ENCODE data around the gene FAM181B. TPM values are rescaled to one million over a fixed set of nuclear protein-coding genes. Genes with fewer than 3 reads are reported as not detected.
"Not testable (repeated sequence)": the region's sequence is repeated elsewhere in the genome, so short reads cannot be mapped to it uniquely, and the experiment has no call there.

FAM181B gene
- total RNA-seq, 1 donor from 2014 or later = 0.81 TPM

DNA sequence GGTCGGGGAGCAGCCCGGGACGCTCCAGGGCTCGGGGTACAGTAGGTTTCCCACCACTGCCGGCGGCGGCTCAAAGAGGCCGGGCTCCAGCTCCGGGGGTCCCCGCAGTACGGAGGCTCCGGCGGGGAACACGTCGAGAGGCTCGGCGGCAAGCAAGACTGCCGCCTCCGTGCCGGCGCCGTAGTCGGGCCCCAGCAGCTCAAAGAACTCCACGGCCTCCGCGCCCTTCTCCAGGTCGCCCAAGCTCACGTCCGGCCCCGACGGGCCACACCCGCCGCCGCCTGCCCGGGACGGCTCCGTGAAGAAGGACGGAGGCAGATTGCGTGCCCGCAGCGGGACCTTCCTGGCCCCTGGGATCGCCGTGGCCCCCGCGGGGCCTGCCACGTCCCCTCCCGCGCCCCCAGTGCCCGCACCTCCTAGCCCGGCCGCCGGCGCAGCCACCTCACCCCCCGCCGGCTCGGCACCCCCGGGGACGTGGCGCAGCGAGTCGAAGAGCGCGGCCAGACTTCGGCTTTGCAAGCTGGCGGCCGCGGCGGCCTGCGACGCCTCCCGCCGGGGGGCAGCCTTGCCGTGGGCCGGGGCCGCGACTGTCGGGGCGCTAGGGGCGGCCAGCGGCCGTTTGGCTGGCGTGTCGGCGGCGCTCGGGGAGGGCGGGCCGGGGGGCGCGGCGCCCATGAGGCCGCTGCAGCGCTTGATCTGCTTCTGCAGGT lies 775 bp downstream of the FAM181B start:
- DNase-seq (ENCODE audit: low spot score) = no peak

DNA sequence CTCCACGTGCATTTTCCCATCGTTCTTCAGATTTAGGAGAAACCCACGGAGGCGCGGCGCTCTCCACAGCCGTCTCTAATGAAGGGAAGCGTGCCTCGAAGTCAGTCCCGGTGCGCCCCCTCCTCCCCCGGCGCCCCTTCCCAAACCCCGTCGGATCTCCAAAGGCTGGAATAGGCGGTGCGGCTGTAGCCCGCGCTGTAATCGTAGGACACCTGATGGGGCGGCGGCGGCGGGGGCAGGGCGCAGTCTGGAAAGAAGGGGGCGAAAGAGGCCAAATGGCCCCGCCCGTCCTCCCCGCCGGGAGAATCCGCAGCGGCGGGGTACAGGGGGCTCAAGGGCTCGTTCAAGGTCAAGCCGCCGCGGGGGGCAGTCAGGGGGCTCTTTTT lies 1.3 kb downstream of the FAM181B start:
- DNase-seq (ENCODE audit: low spot score) = no peak

DNA sequence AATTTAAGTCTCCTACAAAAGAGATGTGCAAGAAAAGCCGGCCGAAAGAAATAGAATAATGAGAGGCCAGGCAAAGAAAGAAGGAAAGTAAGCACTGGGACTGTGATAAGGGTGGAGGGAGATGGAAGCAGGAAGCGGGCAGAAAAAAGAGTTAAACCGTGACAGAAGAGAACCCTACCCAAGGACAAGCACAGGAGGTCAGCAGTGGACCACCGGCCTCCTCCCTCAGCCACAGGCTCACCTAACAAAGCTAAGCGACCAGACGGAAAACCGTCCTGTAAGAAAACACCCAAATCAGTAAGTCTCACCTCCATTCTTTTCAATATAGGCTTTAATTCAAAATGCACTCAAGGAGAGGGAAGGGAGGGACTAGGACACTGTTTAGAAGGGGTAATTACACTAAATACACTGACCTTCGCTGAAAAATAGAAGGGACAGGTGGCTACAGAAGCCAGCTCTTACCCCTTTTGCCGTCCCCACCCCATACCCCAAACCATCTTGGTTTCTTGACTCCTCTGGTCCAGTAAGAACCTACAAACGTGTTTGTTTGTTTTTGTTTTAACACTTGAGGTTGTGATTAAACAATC lies 1.9 kb downstream of the FAM181B start:
- no peak for DNase-seq (ENCODE audit: low spot score)

GRCh38 chr11:82730754-82731153 lies 2.9 kb downstream of the FAM181B start:
- no peak for DNase-seq (ENCODE audit: low spot score)

- DNase-seq (ENCODE audit: low spot score) = no peak
Observed at GRCh38 chr11:82730286-82730685, 3.4 kb downstream of the FAM181B start.

DNA sequence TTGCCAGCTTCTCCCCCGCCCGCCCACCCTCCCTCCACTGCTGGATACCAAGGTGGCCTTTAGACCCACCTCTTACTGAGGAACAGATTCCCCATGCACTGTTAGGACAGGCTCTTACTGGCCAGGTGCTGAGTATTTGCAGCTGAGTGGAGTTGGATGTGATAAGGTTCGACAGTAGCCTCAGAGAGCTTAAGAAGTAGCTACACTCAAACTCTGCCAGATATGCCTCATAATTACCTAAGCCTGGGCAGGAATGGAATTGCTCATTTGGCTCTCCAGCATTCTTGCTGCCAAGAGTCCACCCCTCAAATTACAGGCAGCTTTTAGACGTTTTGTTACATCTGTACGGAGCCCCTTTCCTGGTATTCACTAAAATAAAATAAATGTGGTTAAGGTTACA lies 9.6 kb downstream of the FAM181B start:
- no peak for DNase-seq (ENCODE audit: low spot score)

DNA sequence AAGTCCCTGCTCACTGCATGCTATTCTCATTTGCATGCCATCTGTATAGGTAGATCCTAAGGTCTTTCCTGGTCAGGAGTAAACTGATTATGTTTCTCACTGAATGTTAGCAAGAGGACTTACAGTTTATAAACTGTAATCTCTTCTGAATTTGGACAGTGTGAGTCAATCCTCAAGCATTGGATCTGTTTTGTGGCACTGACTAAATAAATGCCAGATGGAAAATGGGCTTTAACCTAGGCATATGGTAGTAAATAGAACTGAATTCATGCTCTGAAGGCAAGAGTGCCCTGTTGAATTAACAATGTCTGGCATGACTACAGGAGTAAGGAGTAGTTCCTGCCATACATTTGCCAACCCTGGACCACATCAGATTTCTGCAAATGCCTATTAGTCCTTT lies 11.4 kb downstream of the FAM181B start:
- DNase-seq (ENCODE audit: low spot score) = no peak

DNA sequence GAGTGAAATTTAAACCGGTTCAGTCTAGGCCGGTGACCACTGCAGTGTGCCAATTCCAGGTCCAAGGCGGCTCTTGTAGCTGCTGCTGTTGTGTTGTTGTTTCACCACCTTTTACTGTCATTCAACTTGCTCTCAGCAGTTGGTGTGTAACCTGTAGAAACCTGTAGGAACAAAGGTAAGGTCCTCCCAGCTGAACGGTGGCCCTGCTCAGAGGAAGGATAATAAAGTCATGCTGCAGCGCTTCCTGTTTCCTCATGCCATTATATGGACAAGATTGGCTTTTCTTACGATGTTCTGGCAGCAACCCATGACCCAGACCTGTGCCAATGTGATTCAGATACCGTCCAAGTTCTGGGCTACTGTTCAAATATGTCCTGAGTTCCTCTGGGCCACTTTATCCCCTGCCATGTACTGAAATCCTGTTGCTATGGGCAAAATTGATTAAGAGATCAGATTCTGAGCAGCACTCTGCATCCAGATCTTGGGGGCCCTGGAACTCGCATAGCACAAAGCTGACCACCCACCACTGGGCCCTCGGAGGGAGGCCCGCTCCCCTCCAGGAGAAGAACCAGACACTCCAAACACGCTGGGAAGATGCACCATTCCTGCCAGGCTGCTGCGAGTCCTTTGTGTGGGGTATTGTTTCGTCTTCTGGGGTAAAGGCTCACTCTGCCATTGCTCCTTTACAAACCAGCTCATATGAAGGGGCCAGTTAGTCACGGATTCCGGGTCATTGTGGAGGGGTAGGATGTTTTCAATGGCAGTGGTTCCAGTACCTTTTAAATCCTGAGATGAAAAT lies 13.2 kb downstream of the FAM181B start:
- DNase-seq (ENCODE audit: low spot score) = no peak

- DNase-seq (ENCODE audit: low spot score) = no peak
Observed at GRCh38 chr11:82719361-82720105, 14.1 kb downstream of the FAM181B start.

GRCh38 chr11:82718821-82719220 lies 14.8 kb downstream of the FAM181B start:
- no peak for DNase-seq (ENCODE audit: low spot score)

GRCh38 chr11:82718307-82718706 lies 15.4 kb downstream of the FAM181B start:
- DNase-seq (ENCODE audit: low spot score) = peak; percentile 16

- no peak for DNase-seq (ENCODE audit: low spot score)
Observed at GRCh38 chr11:82714346-82715174, 19.1 kb downstream of the FAM181B start.

- DNase-seq (ENCODE audit: low spot score) = no peak
Observed at GRCh38 chr11:82711648-82712047, 22.0 kb downstream of the FAM181B start.

DNA sequence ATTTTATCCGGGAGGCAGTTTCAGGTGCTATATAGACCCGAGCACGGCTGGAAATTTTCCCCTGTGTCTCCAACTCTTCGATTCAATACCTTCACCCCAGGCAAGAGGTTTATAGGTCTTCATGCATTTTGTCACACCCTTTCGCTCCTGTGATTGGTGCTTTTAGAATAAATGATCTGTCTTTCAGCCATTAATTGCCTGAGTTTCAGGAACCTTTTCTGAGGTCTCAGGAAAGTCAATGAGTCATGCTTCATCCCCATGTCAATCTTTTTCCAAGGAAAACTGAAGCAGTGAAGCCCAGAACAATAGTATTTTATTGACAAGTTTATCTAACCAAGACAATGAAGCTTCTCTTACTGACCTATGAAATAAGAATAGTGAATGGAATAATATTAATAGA lies 29.9 kb downstream of the FAM181B start:
- DNase-seq (ENCODE audit: low spot score) = no peak

DNA sequence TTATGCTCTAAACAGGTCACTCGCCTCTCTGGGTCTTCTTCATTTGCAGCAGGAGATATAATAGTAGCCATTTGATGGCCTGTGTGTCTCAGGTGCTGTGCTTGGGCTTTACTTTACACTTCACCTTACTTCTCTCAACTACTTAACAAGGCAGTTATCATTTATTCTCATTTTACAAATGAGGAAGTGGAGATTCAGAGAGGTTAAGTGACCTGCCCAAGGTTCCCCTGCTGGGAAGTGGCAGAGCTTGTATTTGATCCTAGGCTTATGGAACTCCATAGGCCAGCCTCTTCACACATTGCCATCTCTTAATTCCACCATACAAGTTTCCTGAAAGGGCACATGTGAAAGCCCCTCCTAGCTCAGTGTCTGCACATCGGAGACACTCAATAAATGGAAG lies 30.4 kb downstream of the FAM181B start:
- no peak for DNase-seq (ENCODE audit: low spot score)

DNA sequence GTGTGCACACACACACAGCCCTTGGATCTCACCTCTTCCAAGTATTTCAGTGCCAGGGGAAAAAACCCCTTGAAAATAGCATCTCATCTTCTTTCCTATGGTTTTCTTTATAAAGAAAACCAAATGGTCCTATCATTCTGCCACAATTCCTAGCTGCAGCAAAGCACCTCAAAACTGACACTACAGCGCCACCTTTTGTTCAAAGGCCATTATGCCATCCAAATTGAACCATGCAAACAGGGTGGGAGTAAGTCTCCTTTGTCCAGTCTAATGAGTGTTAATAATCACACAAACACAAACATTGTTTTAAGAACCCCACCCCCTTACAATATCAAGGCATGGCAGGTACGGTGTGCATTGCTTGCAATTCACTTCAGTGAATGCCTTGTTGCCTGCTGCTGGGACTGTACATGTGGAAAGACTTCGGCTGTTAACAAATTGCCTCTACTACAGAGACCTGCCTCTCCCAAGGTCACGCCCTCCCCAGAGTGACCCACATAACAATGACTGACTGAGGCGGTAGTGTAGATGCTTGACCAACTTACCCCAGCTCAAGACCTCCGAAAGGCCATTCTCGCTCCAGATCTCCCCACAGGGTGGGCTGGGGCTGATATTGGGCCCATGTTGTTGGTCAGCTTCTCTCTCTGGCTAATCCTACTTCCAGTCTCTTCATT lies 31.7 kb downstream of the FAM181B start:
- DNase-seq (ENCODE audit: low spot score) = no peak

- DNase-seq (ENCODE audit: low spot score) = no peak
Observed at GRCh38 chr11:82698576-82699352, 34.9 kb downstream of the FAM181B start.

GRCh38 chr11:82692981-82693380 lies 40.7 kb downstream of the FAM181B start:
- DNase-seq (ENCODE audit: low spot score) = no peak

DNA sequence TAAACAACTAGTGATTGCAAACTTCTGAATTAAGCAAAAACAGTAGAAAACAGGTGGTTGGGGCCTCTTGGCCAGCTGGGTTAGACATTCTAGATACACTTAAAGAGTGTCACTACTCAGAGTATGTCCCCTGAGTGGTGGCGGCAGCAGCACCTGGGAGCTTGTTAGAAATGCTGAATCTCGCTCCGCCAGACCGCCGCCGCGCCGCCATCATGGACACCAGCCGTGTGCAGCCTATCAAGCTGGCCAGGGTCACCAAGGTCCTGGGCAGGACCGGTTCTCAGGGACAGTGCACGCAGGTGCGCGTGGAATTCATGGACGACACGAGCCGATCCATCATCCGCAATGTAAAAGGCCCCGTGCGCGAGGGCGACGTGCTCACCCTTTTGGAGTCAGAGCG lies 44.3 kb downstream of the FAM181B start:
- not testable (repeated sequence) for DNase-seq (ENCODE audit: low spot score)

- DNase-seq (ENCODE audit: low spot score) = no peak
Observed at GRCh38 chr11:82686211-82686610, 47.5 kb downstream of the FAM181B start.

All from mucosa of gallbladder (tissue), 1 donor.